ENCODE results near the gene DAB2IP. TPM values are rescaled to one million over a fixed set of nuclear protein-coding genes. Genes with fewer than 3 reads are reported as not detected.

DAB2IP gene
- total and polyA plus RNA-seq, 2 experiments from 2014 or later = 8.9 to 42.8 TPM

GRCh38 chr9:121689461-121690157 is 38.2 kb downstream of the DAB2IP start:
- H3K27me3 ChIP-seq (ENCODE audit: insufficient read depth) = no peaks in the 10 kb centered on the region
- no peaks in the 10 kb centered on the region for H3K27me3 Mint-ChIP-seq (ENCODE audit: insufficient read depth, low read depth, poor library complexity)
- no peak overlapping the region for H2AFZ ChIP-seq
- no peaks in the 10 kb centered on the region for H3F3A ChIP-seq (replicated peaks; ENCODE audit: low read depth)
- no peaks in the 10 kb centered on the region for H3K36me3 ChIP-seq (ENCODE audit: insufficient read depth)
- H3K27ac ChIP-seq (ENCODE audit: low read depth) = no peak overlapping the region
- H3K9me3 Mint-ChIP-seq = no peaks in the 10 kb centered on the region; the same call in 2 of the 3 replicates
- H3K4me3 ChIP-seq = no peak overlapping the region
- H3K4me1 ChIP-seq (ENCODE audit: insufficient read depth) = peaks cover 4% of the 10 kb centered on the region; the same call in 1 of the 2 replicates
- H3K36me3 Mint-ChIP-seq (ENCODE audit: low read depth) = peaks cover 5% of the 10 kb centered on the region; the same call in 1 of the 3 replicates
- TF ChIP-seq REST (IDR thresholded peaks at IDR 0.05; ENCODE audit: unreplicated experiment) = no peak
- DNase-seq (ENCODE audit: low spot score) (no peak), ATAC-seq (no peak)
- no peaks in the 10 kb centered on the region for H3K79me2 ChIP-seq (replicated peaks; ENCODE audit: insufficient read depth)
- no peak overlapping the region for H3K27ac Mint-ChIP-seq
- no peaks in the 10 kb centered on the region for H3K9me2 ChIP-seq (ENCODE audit: insufficient read depth)
- peaks cover 40% of the 10 kb centered on the region for H3K4me1 Mint-ChIP-seq
- H3K4me3 Mint-ChIP-seq = no peak overlapping the region
- no peak overlapping the region for H3K4me2 ChIP-seq
- H4K20me1 ChIP-seq (replicated peaks; ENCODE audit: insufficient read depth) = peaks cover 9% of the 10 kb centered on the region

- Histone ChIP-seq H3K4me2 (no peak overlapping the region), H3K79me2 (replicated peaks; ENCODE audit: insufficient read depth) (no peaks in the 10 kb centered on the region), H4K20me1 (replicated peaks; ENCODE audit: insufficient read depth) (peaks cover 11% of the 10 kb centered on the region), H2AFZ (no peak overlapping the region), H3F3A (replicated peaks; ENCODE audit: low read depth) (no peaks in the 10 kb centered on the region), H3K36me3 (ENCODE audit: insufficient read depth) (no peaks in the 10 kb centered on the region), H3K4me3 (no peak overlapping the region), H3K9me2 (ENCODE audit: insufficient read depth) (no peaks in the 10 kb centered on the region), H3K27ac (ENCODE audit: low read depth) (no peak overlapping the region), H3K4me1 (ENCODE audit: insufficient read depth) (peaks cover 4% of the 10 kb centered on the region; the same call in 1 of the 2 replicates), H3K27me3 (ENCODE audit: insufficient read depth) (no peaks in the 10 kb centered on the region)
- H3K36me3 Mint-ChIP-seq (ENCODE audit: low read depth) = peaks cover 5% of the 10 kb centered on the region; the same call in 1 of the 3 replicates
- H3K9me3 Mint-ChIP-seq = no peaks in the 10 kb centered on the region; the same call in 2 of the 3 replicates
- no peak overlapping the region for H3K27ac Mint-ChIP-seq
- no peaks in the 10 kb centered on the region for H3K27me3 Mint-ChIP-seq (ENCODE audit: insufficient read depth, low read depth, poor library complexity)
- peaks cover 40% of the 10 kb centered on the region for H3K4me1 Mint-ChIP-seq
- no peak; the same call in 2 of the 3 replicates for ATAC-seq
- DNase-seq (ENCODE audit: low spot score) = no peak
- no peak overlapping the region for H3K4me3 Mint-ChIP-seq
- no peak for TF ChIP-seq CREB1 (CRISPR knock-in tag; IDR thresholded peaks at IDR 0.05; ENCODE audit: low read depth)
- no peak for TF ChIP-seq REST (IDR thresholded peaks at IDR 0.05; ENCODE audit: unreplicated experiment)
- no peak for TF ChIP-seq ZNF114 (CRISPR knock-in tag; IDR thresholded peaks at IDR 0.05)
- TF ChIP-seq POLR2AphosphoS5 (IDR thresholded peaks at IDR 0.05; ENCODE audit: low read depth) = no peak
- no peak for TF ChIP-seq NANOG (IDR thresholded peaks at IDR 0.05; ENCODE audit: borderline replicate concordance)
- no peak for TF ChIP-seq ZNF462 (CRISPR knock-in tag; IDR thresholded peaks at IDR 0.05)
These were observed 38.9 kb downstream of the DAB2IP start for GRCh38 chr9:121690316-121690715.

Data from GM23338 (cell line).